HCT116 (cell line): Measurements from ENCODE around the gene SYNJ2.

ENCODE experiments used
- EZH2 ChIP-seq: fragments of 200-600 bp; sonication (generic); IDR thresholded peaks from 2 replicates; pipeline ENCODE4 v1.6.1; 2017; ENCODE audit warnings: antibody characterized with exemption, mixed run types
- POLR2A ChIP-seq: IDR thresholded peaks from 2 replicates; pipeline ENCODE4 v1.7.0; 2011; ENCODE audit warnings: borderline replicate concordance; ENCODE audit not compliant: insufficient read depth, insufficient read length; ENCODE audit errors: extremely low read depth
- RAD21 ChIP-seq: IDR thresholded peaks from 2 replicates; pipeline ENCODE4 v1.6.1; 2012; ENCODE audit warnings: low read depth, mild to moderate bottlenecking
- YY1 ChIP-seq: IDR thresholded peaks from 2 replicates; pipeline ENCODE4 v1.6.1; 2011; ENCODE audit warnings: low read length, low read depth, moderate library complexity, mild to moderate bottlenecking; ENCODE audit not compliant: insufficient replicate concordance; ENCODE audit errors: extremely low read depth
- TF ChIP-seq, protein P1 (sequence below), 3 experiments: fragments of 200-600 bp in 1 of 3; sonication (generic) in 1 of 3; IDR thresholded peaks in 2 of 3; conservative IDR thresholded peaks in 1 of 3; 2 replicates each; pipeline ENCODE4 v1.5.1; 2012 to 2017; ENCODE audit warnings: low read depth in 2 of 3, low read length in 2 of 3, antibody characterized with exemption in 1 of 3, borderline replicate concordance in 1 of 3, control low read depth in 1 of 3, mild to moderate bottlenecking in 1 of 3, mixed read lengths in 1 of 3, mixed run types in 1 of 3, moderate library complexity in 1 of 3; ENCODE audit not compliant: insufficient read depth in 1 of 3
- TF ChIP-seq, protein P2 (sequence below): IDR thresholded peaks from 2 replicates; pipeline ENCODE4 v1.6.1; 2012; ENCODE audit warnings: low read depth
- TF ChIP-seq, protein P3 (sequence below): IDR thresholded peaks from 2 replicates; pipeline ENCODE4 v1.6.1; 2012
- TF ChIP-seq, protein P4 (sequence below): IDR thresholded peaks from 2 replicates; pipeline ENCODE4 v1.6.1; 2011; ENCODE audit warnings: mild to moderate bottlenecking, low read length, moderate library complexity; ENCODE audit not compliant: insufficient replicate concordance; ENCODE audit errors: extremely low read depth

DNA sequence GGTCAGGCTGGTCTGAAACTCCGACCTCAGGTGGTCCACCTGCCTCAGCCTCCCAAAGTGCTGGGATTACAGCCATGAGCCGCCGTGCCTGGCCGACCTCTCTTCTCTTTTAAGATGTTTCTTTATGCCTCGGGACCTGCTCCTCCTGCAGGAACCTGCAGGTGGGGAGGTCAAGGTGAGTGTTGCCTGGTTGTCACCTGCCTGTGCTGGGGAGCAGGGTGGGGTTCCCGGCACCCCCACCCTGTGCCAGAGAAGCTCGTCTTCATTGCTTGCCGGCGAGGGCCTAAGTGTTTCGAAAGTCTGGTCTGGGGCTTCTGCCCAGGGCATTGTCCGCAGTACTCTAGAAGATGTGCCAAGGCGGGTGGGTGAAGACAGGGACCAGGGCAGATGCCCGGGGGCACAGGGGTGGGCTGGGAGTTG, 36.0 kb downstream of the SYNJ2 start:
- TF ChIP-seq, protein P1, sequence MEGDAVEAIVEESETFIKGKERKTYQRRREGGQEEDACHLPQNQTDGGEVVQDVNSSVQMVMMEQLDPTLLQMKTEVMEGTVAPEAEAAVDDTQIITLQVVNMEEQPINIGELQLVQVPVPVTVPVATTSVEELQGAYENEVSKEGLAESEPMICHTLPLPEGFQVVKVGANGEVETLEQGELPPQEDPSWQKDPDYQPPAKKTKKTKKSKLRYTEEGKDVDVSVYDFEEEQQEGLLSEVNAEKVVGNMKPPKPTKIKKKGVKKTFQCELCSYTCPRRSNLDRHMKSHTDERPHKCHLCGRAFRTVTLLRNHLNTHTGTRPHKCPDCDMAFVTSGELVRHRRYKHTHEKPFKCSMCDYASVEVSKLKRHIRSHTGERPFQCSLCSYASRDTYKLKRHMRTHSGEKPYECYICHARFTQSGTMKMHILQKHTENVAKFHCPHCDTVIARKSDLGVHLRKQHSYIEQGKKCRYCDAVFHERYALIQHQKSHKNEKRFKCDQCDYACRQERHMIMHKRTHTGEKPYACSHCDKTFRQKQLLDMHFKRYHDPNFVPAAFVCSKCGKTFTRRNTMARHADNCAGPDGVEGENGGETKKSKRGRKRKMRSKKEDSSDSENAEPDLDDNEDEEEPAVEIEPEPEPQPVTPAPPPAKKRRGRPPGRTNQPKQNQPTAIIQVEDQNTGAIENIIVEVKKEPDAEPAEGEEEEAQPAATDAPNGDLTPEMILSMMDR (IDR thresholded peaks at IDR 0.05 in 2 of 3, conservative IDR thresholded peaks at IDR 0.05 in 1 of 3; ENCODE audit: borderline replicate concordance in 1 of 3, insufficient read depth in 1 of 3, low read depth in 2 of 3, low read length in 2 of 3), result no peak
- TF ChIP-seq RAD21, result no peak
- no peak for TF ChIP-seq EZH2
- TF ChIP-seq, protein P2, sequence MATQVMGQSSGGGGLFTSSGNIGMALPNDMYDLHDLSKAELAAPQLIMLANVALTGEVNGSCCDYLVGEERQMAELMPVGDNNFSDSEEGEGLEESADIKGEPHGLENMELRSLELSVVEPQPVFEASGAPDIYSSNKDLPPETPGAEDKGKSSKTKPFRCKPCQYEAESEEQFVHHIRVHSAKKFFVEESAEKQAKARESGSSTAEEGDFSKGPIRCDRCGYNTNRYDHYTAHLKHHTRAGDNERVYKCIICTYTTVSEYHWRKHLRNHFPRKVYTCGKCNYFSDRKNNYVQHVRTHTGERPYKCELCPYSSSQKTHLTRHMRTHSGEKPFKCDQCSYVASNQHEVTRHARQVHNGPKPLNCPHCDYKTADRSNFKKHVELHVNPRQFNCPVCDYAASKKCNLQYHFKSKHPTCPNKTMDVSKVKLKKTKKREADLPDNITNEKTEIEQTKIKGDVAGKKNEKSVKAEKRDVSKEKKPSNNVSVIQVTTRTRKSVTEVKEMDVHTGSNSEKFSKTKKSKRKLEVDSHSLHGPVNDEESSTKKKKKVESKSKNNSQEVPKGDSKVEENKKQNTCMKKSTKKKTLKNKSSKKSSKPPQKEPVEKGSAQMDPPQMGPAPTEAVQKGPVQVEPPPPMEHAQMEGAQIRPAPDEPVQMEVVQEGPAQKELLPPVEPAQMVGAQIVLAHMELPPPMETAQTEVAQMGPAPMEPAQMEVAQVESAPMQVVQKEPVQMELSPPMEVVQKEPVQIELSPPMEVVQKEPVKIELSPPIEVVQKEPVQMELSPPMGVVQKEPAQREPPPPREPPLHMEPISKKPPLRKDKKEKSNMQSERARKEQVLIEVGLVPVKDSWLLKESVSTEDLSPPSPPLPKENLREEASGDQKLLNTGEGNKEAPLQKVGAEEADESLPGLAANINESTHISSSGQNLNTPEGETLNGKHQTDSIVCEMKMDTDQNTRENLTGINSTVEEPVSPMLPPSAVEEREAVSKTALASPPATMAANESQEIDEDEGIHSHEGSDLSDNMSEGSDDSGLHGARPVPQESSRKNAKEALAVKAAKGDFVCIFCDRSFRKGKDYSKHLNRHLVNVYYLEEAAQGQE, result no peak
- no peak for TF ChIP-seq POLR2A
- TF ChIP-seq, protein P3, sequence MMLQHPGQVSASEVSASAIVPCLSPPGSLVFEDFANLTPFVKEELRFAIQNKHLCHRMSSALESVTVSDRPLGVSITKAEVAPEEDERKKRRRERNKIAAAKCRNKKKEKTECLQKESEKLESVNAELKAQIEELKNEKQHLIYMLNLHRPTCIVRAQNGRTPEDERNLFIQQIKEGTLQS, result no peak
- TF ChIP-seq YY1, result no peak
- TF ChIP-seq, protein P4, sequence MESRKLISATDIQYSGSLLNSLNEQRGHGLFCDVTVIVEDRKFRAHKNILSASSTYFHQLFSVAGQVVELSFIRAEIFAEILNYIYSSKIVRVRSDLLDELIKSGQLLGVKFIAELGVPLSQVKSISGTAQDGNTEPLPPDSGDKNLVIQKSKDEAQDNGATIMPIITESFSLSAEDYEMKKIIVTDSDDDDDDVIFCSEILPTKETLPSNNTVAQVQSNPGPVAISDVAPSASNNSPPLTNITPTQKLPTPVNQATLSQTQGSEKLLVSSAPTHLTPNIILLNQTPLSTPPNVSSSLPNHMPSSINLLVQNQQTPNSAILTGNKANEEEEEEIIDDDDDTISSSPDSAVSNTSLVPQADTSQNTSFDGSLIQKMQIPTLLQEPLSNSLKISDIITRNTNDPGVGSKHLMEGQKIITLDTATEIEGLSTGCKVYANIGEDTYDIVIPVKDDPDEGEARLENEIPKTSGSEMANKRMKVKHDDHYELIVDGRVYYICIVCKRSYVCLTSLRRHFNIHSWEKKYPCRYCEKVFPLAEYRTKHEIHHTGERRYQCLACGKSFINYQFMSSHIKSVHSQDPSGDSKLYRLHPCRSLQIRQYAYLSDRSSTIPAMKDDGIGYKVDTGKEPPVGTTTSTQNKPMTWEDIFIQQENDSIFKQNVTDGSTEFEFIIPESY, result no peak
